Cardiac ventricle fibroblast (primary cell): Measurements from ENCODE around the gene TMPRSS15. TPM values are rescaled to one million over a fixed set of nuclear protein-coding genes. Genes with fewer than 3 reads are reported as not detected.

Source experiments
- total RNA-seq: library from RNA; depleted of rRNA; stranded (reverse); fragments of >200 nt; gene quantifications from 2 replicates; pipeline ENCODE4 v1.2.3, GENCODE V29; 2015

The TMPRSS15 gene
- total RNA-seq: not detected in 2 replicates

GRCh38 chr21:18403735-18404450 is at the start of gene TMPRSS15:
TSS of gene TMPRSS15 (minus strand) at chr21:18403785. CDS start at chr21:18403622, 163 bp downstream.

GRCh38 chr21:18244671-18245463 is 158.7 kb downstream of the TMPRSS15 start, which contains the start of gene CHODL:
TSS of gene CHODL (plus strand) at chr21:18244833. CDS start at chr21:18245224, 391 bp downstream.

Other genes with a start within 250 kb of the TMPRSS15 start
- not detected in 2 replicates for gene CHODL, start 159.0 kb downstream of the TMPRSS15 start, total RNA-seq